ENCODE results near the gene DUOXA2.

Gene DUOXA2

GRCh38 chr15:45165536-45165935 is 51.4 kb downstream of the DUOXA2 start:
- no peak for FAIRE-seq

- FAIRE-seq: no peak
These were observed 52.9 kb downstream of the DUOXA2 start for GRCh38 chr15:45166834-45167630.

DNA sequence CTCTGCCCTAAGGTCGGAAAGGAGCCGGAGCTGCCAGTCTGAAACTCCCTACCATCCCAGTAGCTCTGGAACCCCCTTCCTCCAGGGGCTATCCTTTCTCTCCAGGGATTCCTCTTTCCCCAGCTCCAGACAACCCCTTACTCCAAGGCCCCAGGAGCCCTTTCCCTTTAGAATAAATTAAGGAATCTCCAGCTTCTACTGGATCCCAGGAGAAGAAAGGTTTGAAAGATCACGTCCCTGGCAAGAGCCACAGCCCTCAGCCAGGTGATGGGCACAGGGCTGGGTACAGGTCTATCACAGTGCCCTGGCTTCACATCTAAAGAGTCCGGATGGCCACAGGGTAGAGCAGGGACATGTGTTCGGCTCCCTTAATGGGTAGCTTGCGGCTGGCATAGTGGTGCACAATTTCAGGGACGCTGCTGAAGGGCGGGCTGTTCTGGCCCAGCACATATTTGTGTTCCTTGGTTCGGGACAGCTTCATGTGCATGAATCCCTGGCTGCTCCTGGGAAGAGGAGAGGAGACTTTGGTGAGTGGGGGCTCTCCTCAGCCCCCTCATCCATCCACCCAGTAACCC is 53.6 kb downstream of the DUOXA2 start:
- FAIRE-seq: no peak
